GM18909 (cell line): ENCODE measurements around the gene GPR156.

ENCODE experiments used
- ATAC-seq: cut with Tn5 transposase; IDR thresholded peaks from one replicate; pipeline ENCODE4 v1.9.1; 2021; ENCODE audit warnings: mild to moderate bottlenecking; ENCODE audit not compliant: unreplicated experiment, poor library complexity

GPR156 gene

DNA sequence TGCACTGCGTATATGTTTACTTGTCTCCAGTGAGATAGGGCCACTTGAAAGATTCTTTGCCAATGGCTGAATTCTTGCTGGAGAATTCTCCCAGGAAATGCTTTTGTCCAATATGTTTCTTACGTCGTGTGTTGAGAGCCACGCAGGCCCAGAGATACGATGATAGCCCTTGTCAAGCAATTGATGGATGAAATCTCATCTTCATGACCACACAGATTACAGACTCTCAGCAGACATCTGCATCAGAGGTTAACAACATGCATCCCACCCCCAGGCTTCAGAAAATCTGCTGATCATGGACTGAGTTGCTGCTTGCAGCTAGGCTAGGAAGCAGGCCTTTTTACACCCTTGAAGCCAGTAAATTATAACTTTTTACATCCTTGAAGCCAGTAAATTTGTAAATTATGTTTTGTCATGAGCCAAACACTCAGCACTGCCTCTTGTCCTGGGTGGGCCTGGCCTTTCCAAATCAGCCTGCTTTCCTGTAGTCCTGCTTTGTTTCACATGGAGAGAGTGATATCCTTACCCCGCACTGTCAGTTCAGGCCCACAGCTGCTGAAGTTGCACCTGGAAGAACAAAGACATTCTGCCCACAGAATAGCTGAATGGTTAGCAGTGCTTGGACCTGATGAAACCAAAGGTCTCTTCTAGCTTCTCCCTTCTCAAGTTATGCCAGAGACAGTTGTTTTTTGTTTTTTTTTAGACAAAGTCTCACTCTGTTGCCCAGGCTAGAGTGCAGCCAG, 84.4 kb downstream of the GPR156 start:
- ATAC-seq = no peak

DNA sequence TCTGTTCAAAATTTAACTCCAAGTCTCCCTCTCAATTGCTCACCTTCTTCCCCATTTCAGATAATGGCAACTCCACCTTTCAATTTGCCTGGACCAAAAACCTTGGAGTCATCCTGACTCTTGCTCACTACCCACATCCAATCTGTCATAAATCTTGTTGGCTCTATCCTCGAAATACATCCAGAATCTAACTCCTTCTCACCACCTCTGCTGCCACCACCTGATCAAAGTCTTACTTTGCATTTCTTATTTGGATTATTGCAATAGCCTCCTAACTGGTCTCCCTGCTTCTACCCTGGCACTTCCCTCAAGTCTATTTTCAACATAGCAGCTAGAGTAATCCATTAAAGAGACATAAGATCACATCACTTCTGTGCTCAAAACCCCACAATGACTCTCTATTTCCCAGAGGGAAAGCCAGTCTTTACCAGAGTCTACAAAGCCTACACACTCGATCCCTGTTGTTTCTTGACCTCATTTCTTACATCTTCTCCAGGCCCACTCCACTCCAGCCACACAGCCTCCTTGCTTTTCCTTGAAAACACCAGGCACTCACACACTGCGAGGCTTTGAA, 86.6 kb downstream of the GPR156 start:
- ATAC-seq = no peak

DNA sequence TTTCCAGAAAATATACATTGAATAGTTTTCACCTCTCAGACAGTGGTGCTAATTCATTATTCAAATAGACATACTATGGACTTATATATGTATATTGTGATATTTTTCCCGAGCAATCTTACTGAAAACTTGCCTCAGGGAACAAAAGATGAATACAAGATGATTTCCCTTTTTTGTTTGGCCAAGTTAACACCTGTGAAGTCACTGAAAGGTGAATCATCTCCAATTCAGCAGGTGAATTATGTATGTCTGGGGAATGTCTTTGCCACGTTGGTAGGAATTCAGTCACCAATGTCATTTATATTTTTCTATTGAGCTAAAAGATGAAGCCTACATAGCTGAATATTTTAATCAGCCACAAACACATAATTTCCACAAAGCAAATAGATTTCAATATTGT, 88.2 kb downstream of the GPR156 start:
- ATAC-seq = no peak

DNA sequence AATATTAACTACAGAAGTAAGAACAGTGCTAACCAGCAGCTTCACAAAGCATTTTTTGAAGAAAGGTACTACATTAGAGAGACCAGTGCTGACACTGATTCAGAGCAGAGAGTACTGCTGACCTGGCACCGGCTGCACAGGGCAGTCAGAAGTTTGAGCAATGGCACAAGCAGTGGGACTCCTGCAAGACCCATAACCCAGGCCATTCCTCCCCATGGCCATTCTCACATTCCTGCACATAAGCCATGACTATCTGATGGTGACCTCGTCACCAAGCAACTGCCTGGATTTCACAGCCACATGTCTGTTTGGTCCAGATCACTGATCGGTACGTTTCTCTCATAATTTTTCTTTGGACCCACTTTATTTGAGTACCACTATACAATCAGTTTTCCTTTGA, 88.7 kb downstream of the GPR156 start:
- no peak for ATAC-seq

DNA sequence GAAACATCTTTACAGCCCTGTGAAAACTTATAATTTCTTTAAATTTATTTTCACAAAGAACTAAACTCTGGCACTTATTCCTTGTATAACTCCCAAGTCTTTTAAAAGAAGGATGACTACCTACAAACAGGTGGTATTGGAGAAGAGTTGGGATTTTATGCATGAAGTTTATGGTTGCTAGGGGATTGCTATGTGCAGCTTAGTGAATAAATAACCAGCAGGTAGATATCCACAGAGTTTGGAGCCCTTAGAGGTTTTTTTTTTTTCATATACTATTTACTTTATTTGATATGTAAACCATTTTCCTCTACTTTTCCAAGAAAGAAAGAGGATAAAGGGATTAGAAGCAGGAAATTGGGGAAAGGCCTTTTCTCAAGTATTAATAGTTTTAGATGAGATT, 91.5 kb downstream of the GPR156 start:
- ATAC-seq = no peak

DNA sequence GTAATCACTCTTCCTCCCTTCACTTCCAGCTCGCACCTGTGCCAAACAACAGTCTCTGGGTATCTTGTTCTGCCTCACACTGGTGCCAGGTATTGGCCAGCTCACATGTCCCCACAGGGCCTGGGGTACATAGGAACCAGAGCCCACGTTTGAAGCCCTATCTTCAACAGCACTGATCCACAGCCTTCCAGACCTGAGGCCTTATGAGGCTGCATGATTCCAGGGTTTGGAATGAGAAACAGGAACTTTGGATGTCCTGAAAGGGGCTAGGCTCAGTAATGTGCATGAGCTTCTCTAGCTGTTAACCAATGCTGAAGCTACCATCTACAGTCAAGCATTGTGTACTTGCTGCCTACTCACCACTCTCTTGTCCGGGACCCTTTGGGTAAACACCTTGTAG, 92.4 kb downstream of the GPR156 start:
- no peak for ATAC-seq

DNA sequence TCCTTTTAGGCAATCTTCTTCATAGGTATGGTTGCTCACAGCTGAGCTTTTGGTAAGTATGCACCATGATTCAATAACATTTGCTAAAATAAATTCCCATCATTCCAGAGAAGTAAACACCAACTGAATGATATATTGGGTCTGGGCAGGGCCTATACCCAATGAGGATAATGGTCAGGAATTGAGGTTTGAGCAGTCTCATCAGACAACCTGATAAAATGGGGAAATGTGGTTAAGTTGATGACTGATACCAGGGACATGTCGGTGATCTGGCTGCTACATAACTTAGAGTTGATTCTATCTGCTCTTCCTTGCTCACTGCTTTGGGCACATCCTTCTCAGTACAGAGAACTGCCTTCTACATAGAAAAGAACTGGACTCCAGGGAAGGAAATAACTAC, 92.9 kb downstream of the GPR156 start:
- no peak for ATAC-seq

DNA sequence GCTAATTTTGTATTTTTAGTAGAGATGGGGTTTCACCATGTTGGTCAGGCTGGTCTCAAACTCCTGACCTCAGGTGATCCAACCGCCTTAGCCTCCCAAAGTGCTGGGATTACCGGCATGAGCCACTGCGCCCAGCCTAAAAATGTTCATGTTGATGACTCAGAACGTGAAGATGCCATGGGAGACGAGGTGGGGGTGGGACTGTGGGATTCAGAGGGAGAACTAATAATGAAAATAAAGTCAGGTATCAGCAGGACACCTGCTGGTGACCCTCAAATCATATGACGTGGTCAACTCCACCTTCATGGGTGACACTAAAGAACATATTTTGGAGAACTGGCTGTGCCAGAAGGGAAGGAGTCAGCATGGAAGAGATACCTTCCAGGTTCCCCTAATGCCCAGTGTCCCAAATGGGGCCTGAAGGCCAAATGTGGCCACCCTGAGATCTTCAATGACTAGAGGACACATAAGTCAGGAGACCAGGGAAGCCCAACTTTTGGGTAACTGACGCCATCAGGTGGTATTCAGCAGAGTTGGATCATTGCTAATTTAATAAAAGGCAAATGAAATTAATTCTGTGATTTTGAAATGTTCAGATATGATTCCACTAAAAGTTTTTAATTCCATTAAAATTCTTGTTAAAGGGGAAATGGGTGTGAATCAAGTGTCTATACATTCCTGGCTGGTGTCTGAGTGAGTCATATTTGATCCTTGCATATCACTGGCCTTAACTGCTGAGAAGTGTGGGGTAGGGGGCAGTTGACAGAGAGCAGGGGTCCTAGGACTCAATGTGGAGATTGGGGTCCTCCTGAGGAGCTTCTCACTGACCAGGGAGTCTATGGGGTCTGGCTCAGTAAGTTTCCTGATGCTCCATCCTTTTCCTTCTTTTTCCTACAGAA, 102.2 kb downstream of the GPR156 start:
- no peak for ATAC-seq

DNA sequence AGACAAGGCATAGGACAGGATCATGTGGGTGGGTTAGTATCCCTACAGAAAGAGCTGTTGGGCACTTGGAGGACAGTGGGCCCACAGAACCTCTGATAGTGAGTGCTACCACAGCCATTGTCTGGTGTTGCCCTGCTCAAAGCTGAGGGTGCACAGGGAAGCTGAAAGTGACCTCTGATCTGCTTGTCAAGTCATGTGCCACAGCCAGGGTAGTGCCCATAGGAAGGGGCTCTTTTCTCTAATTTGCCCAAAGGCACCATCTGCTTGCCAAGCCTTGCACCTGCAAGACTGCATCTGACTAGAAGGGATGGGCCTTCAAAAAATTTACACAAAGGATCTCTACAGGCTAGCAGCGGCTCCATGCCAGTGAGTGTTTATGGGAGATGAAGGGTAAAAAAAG, 103.4 kb downstream of the GPR156 start:
- no peak for ATAC-seq

DNA sequence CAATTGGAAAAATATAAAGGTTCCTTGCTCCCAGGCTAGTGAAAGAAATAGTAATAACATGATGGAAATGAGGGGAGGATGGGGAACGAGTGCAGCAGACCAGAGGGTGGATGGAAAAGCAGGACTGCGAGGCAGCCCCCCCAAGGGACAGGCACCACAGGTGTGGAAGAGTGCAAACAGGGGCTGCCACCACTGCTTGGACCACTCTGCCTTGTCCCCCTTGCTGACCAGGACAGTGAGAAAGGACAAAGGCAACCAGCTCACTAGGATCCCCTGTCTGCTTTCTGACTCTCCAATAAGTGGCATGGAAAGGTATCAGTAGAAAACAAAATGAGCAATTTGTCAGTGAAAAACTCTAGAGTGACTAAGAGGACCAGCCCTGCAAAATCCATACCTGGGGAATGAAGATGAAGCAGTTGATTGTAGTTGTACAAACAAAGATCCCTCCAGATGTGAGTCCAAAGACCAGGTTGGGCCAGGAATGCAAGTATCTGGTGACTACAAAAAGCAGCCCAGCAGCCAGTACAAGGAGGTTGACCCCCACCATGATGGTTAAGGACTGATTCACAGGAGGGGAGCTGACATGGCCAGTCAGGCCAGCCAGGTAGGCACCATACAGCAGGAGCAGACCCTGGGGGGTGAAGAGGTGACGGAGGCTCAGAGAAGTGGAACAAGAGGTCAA, 104.2 kb downstream of the GPR156 start:
- no peak for ATAC-seq

DNA sequence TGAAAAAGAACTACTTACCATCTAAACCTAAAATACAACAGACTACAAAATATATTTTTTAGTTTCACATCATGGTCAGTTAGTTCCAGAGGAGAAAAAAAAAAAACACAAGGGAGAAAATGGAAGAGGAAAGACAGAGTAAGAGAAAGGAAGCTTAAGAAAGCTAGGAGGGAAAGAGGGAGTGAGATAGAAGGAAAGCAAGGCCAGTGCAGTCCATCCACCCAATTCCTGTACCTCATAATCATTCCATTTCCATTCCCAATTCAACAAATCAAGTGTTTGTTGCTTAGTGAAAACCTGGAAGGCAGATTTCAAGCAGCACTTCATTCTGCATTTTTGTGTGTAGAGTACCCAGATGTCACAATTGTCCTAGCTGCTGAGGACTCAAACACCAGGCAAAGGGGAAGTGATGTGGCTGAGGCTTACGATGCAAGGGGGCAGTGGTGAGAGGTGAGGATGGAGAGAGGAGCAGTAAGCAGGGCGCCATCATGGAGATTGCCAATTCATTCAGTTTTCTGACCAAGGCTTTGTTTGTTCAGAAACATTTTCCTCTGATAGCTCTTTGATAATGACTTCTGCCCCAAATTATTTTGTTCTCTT, 107.2 kb downstream of the GPR156 start:
- ATAC-seq = no peak

DNA sequence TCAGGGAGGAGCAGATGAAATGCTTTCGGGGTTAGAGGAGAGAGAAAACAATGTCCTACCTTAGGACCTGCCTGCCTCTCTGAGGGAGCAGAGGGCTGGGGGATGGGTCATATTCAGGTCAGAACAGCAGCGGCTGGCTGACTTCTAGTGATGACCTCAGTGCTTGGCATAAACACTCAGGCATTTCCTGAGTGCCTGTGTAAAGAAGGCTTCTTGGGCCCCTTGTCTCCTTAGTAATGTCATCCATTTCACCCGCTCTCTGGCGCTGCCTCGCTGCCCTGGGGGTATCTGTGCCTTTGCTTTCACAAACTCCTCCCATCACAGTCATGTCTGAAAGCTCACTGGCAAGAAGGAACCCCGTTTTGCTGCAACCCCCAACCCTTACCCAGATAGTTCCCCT, 107.9 kb downstream of the GPR156 start:
- ATAC-seq = no peak

DNA sequence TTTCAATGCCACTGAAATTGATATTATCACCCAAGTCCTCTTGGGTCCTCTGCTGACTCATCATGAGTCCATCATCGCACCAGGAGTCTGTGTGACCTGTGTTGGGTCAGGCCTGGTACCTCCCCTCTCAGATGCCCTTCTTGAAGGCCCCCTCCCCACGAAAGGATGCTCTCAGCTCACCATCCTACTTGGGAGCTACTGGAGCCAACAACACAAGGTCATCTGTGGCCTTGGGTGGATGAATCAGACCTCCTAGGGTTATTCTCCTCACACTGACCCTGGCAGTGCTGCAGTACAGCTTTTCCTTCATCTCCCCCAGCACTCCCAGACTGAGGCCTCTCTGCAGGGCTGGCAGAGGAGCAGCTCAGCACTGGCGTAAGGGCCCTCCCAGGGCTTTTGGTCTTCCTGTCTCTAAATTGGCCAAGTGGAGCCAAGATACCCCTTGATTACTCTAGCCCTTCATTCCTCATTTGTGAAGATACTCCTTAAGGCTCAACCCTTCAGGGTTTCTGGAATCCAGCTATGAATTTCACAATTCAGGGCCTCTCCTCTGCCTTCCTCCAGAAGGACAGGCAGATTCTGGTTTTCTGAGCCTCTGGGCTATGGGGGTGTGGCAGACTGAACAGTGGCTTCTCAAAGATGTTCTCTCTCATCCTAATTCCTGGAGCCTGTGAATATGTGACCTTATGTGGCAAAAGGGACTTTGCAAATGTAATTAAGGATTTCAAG, 110.0 kb downstream of the GPR156 start:
- no peak for ATAC-seq

DNA sequence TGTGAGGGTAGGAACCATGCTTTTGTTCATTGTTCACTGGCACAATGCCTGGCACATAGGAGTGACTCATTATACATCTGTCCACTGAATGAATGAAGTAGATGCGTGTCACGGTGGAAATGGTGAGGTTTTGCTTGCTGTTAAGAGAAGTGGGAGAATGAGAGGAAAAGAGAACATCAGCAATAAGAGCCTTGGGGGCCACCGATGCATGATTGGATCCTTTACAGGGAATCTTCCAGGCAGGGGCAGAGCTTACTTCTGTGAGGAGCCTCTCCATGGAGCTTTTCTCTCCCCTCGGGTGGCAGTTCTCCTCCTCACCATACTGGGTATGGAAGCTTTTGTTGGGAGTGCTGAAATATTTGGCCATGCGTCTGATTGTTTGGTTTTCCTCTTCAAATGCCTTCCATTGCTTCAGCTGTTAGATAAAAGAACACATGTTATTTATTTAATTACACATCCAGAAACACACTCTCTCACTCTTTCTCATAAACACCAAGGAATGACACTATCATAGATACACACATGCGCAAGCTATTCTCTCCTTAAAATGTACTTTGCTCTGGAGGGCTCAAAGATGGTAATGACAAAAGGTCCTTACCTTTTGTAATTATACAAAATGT, 111.9 kb downstream of the GPR156 start:
- no peak for ATAC-seq

DNA sequence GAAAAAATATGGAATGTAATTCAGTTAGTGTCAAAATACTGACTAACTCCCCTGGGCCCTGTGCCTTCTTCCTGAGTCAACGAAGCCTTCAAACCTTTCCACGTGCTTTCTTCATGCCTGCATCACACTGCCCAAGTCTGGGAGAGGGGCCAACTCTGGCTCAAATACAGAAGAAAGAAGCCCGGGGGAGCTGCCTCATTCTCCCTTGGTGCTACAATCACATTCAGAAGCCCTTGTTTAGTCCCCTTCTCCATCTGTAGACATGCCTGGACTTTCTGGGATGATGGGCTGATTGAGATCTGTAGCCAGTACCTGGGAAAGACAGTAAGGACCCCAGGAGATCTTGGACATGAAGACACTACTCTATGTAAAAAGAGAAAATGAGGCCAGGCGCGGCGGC, 113.0 kb downstream of the GPR156 start:
- ATAC-seq = no peak

DNA sequence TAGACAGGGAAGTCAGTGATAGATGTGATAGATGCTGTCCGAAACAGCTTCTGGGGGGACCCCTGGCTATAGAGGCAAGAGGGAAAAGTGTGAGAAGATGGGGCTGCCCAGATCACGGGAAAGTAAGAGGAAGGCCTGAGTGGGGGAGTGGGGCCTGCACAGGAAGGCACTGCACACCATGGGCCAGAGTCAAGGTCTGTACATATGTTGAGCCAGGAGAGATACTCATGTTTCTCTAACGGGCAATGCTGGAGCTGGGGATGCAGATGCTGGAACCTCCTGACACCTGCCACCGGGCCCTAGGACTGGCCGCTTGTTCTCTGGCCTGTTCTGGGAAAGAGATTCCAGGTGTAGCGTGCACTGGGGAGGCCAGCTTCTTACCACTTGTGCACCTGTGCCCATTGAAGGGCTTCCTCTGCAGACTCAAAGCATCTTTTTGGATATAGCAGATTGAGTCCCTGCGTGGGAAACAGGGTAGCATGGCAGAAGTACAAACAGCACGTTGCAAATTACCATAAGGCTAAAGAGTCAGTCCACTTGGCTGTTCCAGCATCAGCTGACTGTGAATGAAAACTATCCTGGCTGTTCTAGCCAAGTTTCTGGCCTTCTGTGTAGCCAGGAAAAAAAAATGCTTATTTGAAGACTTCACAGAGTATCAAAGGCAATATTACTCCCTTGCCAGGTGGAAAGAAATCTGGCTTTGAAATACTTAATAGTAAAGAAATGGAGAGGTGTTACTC, 113.7 kb downstream of the GPR156 start:
- no peak for ATAC-seq

DNA sequence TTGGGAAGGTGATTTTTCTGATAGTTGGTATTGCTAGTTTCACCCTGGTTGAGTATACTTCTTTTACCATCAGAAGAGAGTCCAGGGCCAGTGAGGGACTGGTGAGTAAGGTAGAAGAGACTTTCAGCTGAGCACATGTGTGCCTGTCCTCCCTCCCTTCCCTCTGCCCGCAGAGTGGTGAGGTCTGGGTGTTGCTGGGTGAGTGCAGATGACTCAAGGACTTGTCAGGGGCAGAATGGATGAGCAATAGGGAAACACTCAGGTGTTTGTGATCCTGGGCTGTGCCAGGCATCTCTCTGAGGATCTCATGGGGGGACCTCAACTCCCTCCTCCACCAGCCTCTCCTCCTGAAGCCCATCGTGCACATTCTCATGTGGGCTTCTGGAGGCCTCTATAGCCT, 114.8 kb downstream of the GPR156 start:
- no peak for ATAC-seq

DNA sequence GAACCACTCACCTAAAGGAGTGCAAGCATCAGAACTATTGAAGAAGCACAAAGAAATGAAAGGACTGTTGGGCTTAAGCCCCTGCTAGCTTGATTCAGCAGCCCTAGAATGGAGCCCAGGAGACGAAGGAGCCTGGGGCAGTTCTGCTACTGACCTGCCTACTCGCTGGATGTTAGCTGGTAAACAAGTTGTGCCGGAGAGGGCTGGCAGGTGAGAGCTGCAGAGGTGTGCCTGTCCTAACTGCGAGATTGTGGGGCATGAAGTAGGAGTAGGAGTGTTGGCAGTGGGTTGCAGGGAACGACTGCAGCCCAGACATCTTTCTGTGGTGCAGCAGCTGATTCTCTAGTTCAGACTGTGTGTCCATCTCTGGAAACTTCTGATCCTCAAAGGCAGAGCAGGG, 115.6 kb downstream of the GPR156 start:
- ATAC-seq = no peak

DNA sequence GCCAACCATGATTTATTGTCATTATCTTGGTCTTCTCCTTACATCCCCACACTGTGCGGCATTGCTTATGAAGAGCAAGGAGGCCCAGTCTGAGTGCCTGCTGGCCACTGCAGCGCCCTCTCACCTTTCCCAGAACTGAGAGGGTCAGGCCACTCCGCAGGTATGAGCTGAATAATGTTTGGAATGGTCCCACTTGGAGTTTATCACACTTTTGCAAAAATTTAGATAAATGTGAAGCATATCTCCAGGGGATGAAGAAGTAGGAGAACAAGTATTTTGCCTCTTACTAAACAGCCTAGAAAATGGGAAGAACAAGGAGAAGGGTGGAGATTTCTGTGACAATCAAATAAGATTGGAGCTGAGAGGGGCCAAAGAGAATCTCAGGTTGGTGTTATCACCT, 116.4 kb downstream of the GPR156 start:
- ATAC-seq = no peak
